Upper lobe of left lung (tissue), 6 donors: ENCODE measurements around the gene LRRK1. TPM values are rescaled to one million over a fixed set of nuclear protein-coding genes. Genes with fewer than 3 reads are reported as not detected.

Experiments used
- ATAC-seq, 2 donors: fragments of 200-7000 bp; cut with Tn5 transposase; one replicate each; pipeline ENCODE4 v1.9.1; 2022; ENCODE audit warnings: mild to moderate bottlenecking in 2 of 2, moderate library complexity in 2 of 2; ENCODE audit not compliant: low FRiP score in 2 of 2
- DNase-seq, 2 donors: peaks; one replicate each; pipeline ENCODE4 v3.0.0-alpha.2; 2019 to 2020
- H3K27ac ChIP-seq, 4 donors: fragments of 200-600 bp; sonication (generic); one replicate each; pipeline ENCODE4 v1.5.1; 2016 to 2019
- H3K27me3 ChIP-seq, 4 donors: fragments of 200-600 bp; sonication (generic); one replicate each; pipeline ENCODE4 v1.5.1; 2017 to 2019
- H3K36me3 ChIP-seq, 4 donors: fragments of 200-600 bp; sonication (generic); one replicate each; pipeline ENCODE4 v1.5.1; 2016 to 2019
- H3K4me1 ChIP-seq, 4 donors: fragments of 200-600 bp; sonication (generic); one replicate each; pipeline ENCODE4 v1.5.1; 2018 to 2019
- H3K4me3 ChIP-seq, 4 donors: fragments of 200-600 bp; sonication (generic); one replicate each; pipeline ENCODE4 v1.5.1; 2017 to 2019; ENCODE audit warnings: mild to moderate bottlenecking in 2 of 4, moderate library complexity in 1 of 4
- H3K9me3 ChIP-seq, 4 donors: fragments of 200-600 bp; sonication (generic); one replicate each; pipeline ENCODE4 v1.5.1; 2018 to 2019
- EP300 ChIP-seq, 4 donors: sonication (generic); formaldehyde crosslinking; IDR thresholded peaks; one replicate each; pipeline ENCODE4 v1.5.1; 2017; ENCODE audit warnings: antibody characterized with exemption in 4 of 4, control low read depth in 2 of 4
- POLR2A ChIP-seq, 4 donors: fragments of 450-650 bp; IDR thresholded peaks; one replicate each; pipeline ENCODE4 v1.5.1; 2016 to 2017; ENCODE audit warnings: antibody characterized with exemption in 4 of 4, mild to moderate bottlenecking in 2 of 4
- POLR2AphosphoS5 ChIP-seq, 2 donors: sonication (generic); formaldehyde crosslinking; IDR thresholded peaks; one replicate each; pipeline ENCODE4 v1.5.1; 2017; ENCODE audit warnings: antibody characterized with exemption in 2 of 2
- WGBS, 2 donors: methylation state at CpG; one replicate each; pipeline ENCODE4 v1.1.5; 2017 to 2018; 5-methylcytosine and 5-hydroxymethylcytosine counted together
- total RNA-seq, 6 donors: library from RNA; depleted of rRNA in 4 of 6; stranded (reverse); fragments of >200 nt in 4 of 6; gene quantifications; one replicate each; pipeline versions ENCODE4 v1.1.0 to v1.2.1, GENCODE V29; 2016 to 2021
- TF ChIP-seq, protein P1 (sequence below), 6 experiments: fragments of 450-650 bp in 4 of 6; fragments of 200-600 bp in 2 of 6; sonication (generic) in 2 of 6; IDR thresholded peaks; one replicate each; pipeline ENCODE4 v1.5.1; 2016 to 2019; ENCODE audit warnings: antibody characterized with exemption in 6 of 6
- donor health status: DM: no; HTN: no; CAD: no; lungs with moderate emphysema.
- donor health status: DM: no; HTN: yes; CAD: no; lungs with severe emphysema.

LRRK1 gene
- total RNA-seq, 6 donors from 2014 or later: 15.0 to 47.1 (median 31.2) TPM

DNA sequence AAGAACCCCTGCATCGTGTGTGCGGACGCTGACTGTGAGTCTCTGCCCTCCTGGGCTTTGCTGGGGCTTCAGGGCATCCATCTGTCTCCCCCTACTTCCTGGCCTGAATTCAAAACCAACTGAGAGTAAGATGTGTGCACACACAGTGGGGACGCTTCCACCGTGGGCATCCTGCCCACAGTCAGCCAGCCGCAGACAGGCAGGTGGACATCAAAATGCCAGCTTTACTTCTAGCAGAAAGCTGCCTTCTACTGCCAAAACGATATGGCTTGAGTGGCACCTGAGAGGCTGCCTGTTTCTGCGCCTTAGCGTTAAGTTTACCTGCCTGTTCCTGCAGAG lies 21.0 kb upstream of the LRRK1 start:
- WGBS, 2 donors: 86 to 87% methylated on average over 9 of the region's 9 CpGs
- DNase-seq: peak in 1 of 2 donors; percentile 29
- no peak for ATAC-seq
- Histone ChIP-seq H3K27ac (no peak overlapping the region), H3K27me3 (peaks cover 0 to 3% (median 0%) of the 10 kb centered on the region in 4 donors), H3K9me3 (no peaks in the 10 kb centered on the region), H3K36me3 (no peaks in the 10 kb centered on the region), H3K4me3 (no peak overlapping the region), H3K4me1 (peaks cover 5 to 10% (median 7%) of the 10 kb centered on the region in 4 donors)
- TF ChIP-seq POLR2AphosphoS5 (IDR thresholded peaks at IDR 0.05) (no peak), POLR2A (IDR thresholded peaks at IDR 0.05) (no peak), EP300 (IDR thresholded peaks at IDR 0.05) (no peak)
- TF ChIP-seq, protein P1, sequence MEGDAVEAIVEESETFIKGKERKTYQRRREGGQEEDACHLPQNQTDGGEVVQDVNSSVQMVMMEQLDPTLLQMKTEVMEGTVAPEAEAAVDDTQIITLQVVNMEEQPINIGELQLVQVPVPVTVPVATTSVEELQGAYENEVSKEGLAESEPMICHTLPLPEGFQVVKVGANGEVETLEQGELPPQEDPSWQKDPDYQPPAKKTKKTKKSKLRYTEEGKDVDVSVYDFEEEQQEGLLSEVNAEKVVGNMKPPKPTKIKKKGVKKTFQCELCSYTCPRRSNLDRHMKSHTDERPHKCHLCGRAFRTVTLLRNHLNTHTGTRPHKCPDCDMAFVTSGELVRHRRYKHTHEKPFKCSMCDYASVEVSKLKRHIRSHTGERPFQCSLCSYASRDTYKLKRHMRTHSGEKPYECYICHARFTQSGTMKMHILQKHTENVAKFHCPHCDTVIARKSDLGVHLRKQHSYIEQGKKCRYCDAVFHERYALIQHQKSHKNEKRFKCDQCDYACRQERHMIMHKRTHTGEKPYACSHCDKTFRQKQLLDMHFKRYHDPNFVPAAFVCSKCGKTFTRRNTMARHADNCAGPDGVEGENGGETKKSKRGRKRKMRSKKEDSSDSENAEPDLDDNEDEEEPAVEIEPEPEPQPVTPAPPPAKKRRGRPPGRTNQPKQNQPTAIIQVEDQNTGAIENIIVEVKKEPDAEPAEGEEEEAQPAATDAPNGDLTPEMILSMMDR (IDR thresholded peaks at IDR 0.05): no peak

DNA sequence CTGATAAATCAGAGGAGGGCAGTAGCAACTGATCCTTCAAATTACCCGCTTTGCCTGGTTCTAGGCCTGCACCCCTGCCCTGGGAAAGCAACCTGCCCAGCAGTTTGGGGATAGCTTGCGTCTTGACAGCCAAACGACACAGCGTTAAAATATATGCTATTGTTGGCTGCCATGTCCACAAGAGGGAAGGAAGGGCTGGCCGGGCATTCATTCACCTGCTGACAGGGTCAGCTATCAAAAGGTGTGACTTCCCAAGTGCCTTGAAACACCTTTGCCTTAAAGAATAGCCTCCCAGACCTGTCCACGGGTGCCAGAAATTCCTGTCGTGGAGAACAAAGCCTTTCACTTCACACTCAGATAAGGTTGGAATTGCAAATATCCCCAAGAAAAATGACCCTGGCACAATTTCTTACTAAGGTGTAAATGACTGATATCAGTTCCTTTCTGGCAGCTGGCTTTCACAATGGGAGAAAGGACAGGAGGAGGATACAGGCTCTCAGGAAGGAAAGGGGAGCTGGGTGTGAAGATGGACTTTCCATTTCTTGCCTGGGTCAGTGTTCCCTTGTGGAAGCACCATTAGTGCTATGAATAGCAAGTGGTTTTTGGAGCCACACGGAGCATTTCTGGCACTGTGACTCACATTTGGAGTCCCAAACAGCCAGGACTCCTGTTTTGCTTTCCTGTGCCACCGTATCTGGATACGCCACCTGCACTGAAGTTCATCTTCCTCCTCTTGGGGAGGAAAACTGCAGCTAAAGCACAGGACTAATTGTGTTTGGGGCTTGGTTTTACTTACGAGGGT lies 20.3 kb upstream of the LRRK1 start:
- TF ChIP-seq, protein P1 (IDR thresholded peaks at IDR 0.05): no peak
- H3K27ac ChIP-seq: no peak overlapping the region
- no peak for ATAC-seq
- 58 to 69% methylated on average over 7 to 11 of the region's 11 CpGs for WGBS, 2 donors
- no peaks in the 10 kb centered on the region for H3K9me3 ChIP-seq
- H3K27me3 ChIP-seq: peaks cover 0 to 3% (median 0%) of the 10 kb centered on the region in 4 donors
- no peak overlapping the region for H3K4me3 ChIP-seq
- no peak for DNase-seq
- peaks cover 5 to 10% (median 7%) of the 10 kb centered on the region in 4 donors for H3K4me1 ChIP-seq
- H3K36me3 ChIP-seq: no peaks in the 10 kb centered on the region

DNA sequence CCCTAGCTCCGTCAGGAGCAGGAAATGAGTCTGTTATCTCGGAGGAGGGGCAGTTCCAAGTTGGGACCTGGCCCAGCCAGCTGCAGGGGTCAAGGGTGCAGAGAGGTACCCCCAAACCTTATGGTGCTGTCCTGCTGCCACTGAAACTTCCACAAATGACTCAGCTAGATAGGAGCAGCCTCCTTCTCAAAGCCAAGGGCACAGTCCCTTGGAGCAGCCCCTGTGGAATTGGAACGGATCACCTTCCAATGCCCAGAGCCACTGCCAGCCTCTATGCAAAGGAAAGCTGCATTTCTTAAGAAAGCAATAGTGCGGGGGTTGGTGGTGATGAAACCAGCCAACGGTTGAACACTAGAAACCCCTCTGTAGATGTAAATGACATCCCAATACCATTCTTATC lies 19.6 kb upstream of the LRRK1 start:
- WGBS, 2 donors: 55 to 64% methylated on average over 4 to 5 of the region's 5 CpGs
- TF ChIP-seq POLR2A (IDR thresholded peaks at IDR 0.05) (no peak), EP300 (IDR thresholded peaks at IDR 0.05) (no peak), POLR2AphosphoS5 (IDR thresholded peaks at IDR 0.05) (no peak)
- TF ChIP-seq, protein P1 (IDR thresholded peaks at IDR 0.05): no peak
- H3K4me3 ChIP-seq: no peak overlapping the region
- H3K4me1 ChIP-seq: peaks cover 5 to 10% (median 7%) of the 10 kb centered on the region in 4 donors
- ATAC-seq: no peak
- DNase-seq: no peak
- H3K27ac ChIP-seq: no peak overlapping the region
- H3K36me3 ChIP-seq: no peaks in the 10 kb centered on the region
- peaks cover 0 to 3% (median 0%) of the 10 kb centered on the region in 4 donors for H3K27me3 ChIP-seq
- no peaks in the 10 kb centered on the region for H3K9me3 ChIP-seq

DNA sequence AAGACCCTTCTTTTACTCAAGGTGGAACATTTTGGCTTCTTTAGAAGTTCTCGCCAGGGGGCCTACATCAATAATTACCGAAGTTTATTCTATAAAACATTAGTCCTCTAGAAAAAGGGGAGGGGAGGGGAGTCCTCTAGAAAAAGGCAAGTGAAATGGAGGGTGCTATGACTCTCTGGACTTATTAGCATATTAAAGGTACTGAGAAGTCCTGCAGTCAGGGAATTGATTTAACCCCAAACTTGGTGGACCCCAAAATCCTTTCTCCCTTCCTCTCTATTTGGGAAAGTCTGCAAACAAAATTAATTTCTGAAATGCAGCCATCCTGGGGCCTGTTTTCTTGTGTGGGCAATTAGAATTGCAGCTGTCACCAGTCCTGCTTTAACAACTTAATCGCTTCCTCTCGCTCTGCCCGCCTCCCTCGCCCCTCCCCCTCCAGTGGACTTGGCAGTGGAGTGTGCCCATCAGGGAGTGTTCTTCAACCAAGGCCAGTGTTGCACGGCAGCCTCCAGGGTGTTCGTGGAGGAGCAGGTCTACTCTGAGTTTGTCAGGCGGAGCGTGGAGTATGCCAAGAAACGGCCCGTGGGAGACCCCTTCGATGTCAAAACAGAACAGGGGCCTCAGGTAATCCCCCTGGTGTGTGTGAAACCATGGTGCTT lies 18.9 kb upstream of the LRRK1 start:
- Histone ChIP-seq H3K4me3 (no peak overlapping the region), H3K36me3 (no peaks in the 10 kb centered on the region), H3K27me3 (peaks cover 0 to 3% (median 0%) of the 10 kb centered on the region in 4 donors), H3K27ac (no peak overlapping the region), H3K4me1 (peaks cover 5 to 10% (median 7%) of the 10 kb centered on the region in 4 donors), H3K9me3 (no peaks in the 10 kb centered on the region)
- WGBS, 2 donors: 74 to 77% methylated on average over 13 of the region's 13 CpGs
- ATAC-seq (no peak), DNase-seq (no peak)
- TF ChIP-seq POLR2AphosphoS5 (IDR thresholded peaks at IDR 0.05): no peak
- TF ChIP-seq, protein P1 (IDR thresholded peaks at IDR 0.05): no peak
- TF ChIP-seq EP300 (IDR thresholded peaks at IDR 0.05): no peak
- TF ChIP-seq POLR2A (IDR thresholded peaks at IDR 0.05): no peak
